A549 treated with AZD9567 at 1 μM for 4 hours (cell line): ENCODE measurements around the gene CAV1. TPM values are rescaled to one million over a fixed set of nuclear protein-coding genes. Genes with fewer than 3 reads are reported as not detected.

Experiments used
- total RNA-seq: library from RNA; stranded (reverse); fragments of 200-300 nt; extraction: Qiagen RNA extraction; gene quantifications from 5 replicates; pipeline ENCODE4 v1.2.3, GENCODE V29; 2022; ENCODE audit not compliant: insufficient read depth

The CAV1 gene, protein sequence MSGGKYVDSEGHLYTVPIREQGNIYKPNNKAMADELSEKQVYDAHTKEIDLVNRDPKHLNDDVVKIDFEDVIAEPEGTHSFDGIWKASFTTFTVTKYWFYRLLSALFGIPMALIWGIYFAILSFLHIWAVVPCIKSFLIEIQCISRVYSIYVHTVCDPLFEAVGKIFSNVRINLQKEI
- total RNA-seq, result 435 to 595 TPM (median 525 TPM) in 5 replicates

DNA sequence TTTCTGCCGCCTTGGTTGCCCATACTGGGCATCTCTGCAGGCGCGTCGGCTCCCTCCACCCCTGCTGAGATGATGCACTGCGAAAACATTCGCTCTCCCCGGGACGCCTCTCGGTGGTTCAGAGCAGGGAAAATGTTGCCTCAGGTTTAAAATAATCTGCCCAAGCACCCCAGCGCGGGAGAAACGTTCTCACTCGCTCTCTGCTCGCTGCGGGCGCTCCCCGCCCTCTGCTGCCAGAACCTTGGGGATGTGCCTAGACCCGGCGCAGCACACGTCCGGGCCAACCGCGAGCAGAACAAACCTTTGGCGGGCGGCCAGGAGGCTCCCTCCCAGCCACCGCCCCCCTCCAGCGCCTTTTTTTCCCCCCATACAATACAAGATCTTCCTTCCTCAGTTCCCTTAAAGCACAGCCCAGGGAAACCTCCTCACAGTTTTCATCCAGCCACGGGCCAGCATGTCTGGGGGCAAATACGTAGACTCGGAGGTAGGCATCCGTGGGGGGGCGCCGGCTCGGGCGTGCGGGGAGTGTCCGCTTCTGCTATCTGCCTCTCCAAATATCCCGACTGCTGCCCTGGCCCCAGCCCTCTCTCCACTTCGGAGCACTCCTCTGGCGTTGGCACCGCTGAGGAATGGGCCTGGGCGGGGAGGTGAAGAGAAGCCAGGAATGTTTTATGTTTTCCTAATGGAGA, at the start of gene CAV1:
Gene CAV1 (plus strand): TSS at position 428 of the 689 bp plus-strand sequence. CDS start 27 bp downstream, at position 455.

DNA sequence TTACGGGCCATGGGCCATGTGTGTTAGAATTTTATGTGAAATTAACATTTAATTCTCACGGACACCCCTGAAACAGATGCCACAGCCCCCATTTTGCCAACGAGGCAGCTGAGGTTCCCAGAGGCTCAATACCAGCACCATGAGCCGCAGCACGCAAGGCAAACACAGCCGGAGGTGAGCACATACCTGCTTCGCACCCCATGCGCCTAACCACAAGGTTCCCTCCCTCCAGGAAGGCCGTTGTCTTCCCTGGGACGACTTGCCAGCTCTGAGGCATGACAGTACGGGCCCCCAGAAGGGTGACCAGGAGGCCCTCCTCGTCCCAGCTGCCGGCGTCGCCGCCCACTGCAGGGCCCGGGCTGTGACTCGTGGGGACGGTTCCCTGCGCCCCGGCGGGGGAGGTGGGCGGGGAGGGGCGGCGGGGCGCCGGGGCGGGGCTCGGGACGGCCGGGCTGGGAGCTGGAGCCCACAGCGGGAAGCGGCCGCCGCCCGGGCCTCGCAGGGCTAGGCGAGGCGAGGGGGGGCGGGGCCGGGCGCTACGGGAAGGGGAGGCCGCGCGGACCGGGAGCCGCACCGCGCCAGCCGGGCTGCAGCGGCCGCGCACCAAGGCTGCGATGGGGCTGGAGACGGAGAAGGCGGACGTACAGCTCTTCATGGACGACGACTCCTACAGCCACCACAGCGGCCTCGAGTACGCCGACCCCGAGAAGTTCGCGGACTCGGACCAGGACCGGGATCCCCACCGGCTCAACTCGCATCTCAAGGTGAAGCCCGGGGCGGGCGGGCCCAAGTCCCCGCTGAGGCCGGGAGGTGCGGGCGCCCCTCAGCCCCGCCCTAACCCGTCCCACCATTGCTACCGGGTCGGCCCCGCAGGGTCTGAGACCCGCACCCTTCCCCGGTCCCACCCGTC, 25.4 kb upstream of the CAV1 start, which contains the start of gene CAV2:
Gene CAV2 (plus strand): TSS at position 571 of the 910 bp plus-strand sequence. CDS start 44 bp downstream, at position 615.

Other genes with a start within 250 kb of the CAV1 start
- gene CAV2, start 25.3 kb upstream of the CAV1 start, total RNA-seq, result 129 to 211 TPM (median 167 TPM) in 5 replicates
- 55.4 to 75.3 TPM (median 65.2 TPM) in 5 replicates for gene MET, start 147.2 kb downstream of the CAV1 start, total RNA-seq